ENCODE results near the gene CR1L.
"Not testable (repeated sequence)": the region's sequence is repeated elsewhere in the genome, so short reads cannot be mapped to it uniquely, and the experiment has no call there.

Gene CR1L

DNA sequence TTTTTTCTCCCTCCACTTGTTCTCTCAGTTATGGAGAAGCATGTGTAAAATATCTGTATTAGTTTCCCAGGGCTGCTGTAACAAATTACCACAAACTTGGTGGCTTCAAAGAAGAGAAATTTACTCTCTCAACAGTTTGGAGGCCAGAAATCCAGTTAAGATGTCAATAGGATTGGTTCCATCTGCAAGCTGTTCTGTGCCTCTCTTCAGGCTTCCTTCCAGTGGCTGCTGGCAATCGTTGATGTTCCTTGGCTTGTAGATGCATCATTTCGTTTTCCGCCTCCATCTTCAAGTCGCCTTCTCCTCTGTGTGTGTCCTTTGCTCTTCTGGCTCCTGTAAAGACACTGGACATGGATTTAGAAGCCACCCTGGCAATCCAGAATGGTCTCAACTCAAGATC lies 45.6 kb downstream of the CR1L start:
- not testable (repeated sequence) for DNase-seq

DNA sequence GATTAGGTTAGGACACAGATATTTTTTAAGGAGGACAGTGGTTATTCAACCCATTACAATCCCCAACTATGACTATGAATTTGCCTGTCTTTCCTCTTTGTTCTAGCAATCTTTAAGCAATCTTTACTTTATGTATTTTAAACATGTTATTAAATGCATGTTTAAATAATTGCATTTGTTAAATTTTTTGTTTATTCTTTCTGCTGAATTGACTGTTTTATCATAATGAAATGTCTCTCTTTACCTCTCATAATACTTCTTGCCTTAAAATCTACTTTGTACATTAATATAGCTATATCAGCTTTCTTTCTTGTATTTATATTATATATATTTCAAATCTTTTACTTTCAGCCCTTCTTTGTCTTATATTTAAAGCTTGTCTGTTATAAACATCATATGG lies 46.1 kb downstream of the CR1L start:
- DNase-seq, result no peak

DNA sequence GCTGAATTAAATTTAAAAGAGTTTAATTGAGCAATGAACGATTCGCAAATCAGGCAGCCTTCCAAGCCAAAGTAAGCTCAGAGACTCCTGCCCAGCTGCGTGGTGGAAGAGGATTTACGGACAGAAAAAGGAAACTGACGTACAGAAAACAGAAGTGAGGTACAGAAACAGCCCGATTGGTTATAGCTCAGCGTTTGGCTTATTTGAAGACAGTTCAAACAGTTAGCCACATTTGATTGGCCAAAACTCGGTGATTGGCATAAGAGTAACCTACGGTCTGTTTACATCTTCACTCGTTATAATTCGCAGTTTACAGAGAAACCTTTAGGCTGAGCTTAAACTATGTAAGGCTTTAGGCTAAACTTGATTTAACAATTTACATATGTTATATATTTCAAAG lies 46.9 kb downstream of the CR1L start:
- no peak for DNase-seq

DNA sequence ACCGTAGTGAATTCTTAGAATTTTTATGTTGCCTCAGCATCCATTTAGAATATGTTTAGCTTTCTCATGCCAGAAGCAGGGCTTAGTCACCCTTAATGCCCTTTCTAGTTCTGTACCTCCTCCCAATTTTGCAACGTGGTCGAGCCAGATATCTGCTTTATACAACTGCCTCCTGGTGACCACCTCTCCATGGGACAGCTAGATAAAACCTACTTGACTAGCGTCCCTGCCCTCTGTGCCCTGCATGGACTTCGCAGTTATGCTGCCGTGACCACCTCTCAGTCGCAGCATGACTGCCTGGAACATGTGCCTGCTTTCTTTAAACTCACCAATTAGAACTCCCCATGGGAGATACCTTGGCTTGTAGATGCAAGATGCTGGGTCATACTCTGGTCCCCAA lies 47.4 kb downstream of the CR1L start:
- not testable (repeated sequence) for DNase-seq

DNA sequence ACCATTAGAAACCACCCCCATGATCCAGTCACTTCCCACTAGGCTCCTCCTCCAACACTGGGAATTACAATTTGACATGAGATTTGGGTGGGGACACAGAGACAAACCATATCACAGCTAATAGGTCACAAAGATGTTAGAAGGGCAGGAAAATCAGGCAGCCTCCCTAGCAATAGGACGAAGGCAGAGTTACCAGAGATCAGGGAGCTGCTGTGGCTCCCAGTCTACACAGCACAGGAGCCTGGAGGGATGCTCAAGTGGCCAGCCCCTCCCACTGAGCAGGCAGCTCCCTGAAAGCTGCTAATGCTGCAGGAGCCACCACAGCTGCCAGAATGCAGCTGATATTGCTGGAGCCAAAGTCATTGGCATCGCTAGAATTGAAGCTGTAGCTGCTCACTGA lies 51.0 kb downstream of the CR1L start:
- no peak for DNase-seq

DNA sequence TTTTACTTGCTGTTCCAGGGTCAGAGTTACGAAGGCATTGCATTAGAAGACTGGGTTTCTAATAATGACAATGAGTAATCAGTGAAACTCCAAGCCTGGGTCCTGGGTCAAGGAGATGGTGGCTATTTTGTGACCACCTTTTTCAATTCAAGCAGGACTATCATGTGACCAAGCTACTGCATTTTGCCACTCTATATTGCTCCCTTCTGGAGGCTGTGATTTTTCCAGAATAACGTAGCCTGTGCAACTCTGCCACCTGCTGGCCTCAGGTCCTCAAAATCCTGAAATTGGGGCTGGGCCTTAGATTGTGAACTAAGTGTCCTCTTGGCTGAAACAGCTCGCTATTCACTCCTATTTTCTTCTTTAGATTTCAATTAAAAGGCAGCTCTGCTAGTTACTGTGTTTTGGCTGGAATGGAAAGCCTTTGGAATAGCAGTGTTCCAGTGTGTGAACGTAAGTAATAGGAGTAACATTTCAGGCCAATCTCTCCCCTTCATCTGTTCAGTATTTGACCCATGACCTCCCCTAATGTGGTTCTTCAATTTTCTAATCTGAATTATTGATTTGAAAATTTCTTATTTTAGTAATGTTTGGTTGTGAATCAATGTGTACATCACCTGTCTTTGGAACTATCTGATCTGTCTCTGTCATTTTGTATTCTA lies 54.0 kb downstream of the CR1L start:
- DNase-seq, result peak; percentile 15

DNA sequence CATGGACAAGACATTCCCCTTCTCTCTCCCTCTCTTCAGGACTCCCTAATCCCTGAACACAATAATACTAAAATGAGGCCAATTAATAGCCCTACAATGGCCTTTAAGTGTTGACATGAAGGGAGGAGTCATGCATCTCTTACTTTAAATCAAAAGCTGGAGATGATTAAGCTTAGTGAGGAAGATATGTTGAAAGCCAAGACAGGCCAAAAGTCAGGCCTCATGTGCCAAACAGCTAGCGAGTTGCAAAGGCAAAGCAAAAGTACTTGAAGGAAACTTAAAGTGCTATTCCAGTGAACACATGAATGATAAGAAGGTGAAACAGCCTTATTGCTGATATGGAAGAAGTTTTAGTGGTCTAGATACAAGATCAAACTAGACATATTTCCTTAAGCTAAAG lies 57.4 kb downstream of the CR1L start:
- no peak for DNase-seq

DNA sequence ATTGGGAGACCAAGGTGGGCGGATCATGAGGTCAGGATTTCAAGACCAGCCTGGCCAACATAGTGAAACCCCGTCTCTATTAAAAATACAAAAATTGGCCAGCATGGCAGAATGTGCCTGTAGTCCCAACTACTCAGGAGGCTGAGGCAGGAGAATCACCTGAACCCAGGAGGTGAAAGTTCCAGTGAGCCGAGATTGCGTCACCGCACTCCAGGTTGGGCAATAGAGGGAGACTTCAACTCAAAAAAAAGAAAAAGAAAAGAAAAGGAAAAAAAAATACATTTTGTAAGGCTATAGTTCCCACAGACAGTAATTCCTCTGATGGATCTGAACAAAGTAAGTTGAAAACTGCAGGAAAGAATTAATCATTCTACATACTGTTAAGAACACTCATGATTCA lies 58.8 kb downstream of the CR1L start:
- no peak for DNase-seq

DNA sequence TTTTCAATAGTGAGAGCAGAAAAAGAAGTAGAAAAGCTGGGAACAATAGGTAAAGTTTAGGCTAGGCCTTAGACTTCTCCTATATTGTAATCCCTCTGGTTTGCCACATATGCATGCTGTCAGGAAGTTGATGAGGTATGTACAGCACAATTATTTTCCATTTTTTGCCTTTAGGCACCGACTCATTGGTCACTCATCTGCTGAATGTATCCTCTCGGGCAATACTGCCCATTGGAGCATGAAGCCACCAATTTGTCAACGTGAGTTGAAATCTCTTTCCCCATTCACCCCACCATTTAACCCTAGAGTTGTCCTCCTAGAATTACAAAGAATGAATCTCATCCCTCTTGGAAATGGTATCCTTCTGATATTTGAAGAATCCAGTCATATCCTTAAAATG lies 63.1 kb downstream of the CR1L start:
- not testable (repeated sequence) for DNase-seq

DNA sequence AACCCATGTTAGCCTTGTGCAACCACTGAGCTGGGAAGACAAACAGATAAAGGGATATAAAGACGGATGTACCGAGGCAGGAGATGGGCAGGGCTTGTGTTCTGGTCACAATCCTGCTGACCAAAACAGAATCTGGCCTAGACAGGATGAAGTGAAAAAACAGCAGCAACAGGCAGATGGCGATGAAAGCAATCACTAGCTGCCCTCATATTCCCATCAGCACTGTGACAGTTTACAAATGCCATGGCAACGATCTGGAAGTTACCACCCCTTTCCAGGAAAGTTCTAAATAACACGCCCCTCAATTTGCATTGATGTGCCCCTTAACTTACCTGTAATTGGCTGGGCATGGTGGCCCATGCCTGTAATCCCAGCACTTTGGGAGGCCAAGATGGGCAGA lies 66.4 kb downstream of the CR1L start:
- DNase-seq, result no peak

DNA sequence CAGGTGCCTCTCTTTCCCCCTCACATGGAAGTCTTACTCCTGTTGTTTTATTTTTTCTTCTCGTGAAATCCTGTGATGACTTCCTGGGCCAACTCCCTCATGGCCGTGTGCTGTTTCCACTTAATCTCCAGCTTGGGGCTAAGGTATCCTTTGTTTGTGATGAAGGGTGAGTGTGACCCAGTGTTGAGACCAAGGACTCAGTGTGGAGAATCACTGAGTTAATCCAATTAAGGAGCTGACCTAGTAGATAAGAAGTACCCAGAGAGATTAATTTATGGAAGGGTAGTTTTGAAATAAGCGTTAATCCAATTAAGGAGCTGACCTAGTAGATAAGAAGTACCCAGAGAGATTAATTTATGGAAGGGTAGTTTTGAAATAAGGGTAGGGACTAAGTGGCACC lies 67.8 kb downstream of the CR1L start:
- not testable (repeated sequence) for DNase-seq

DNA sequence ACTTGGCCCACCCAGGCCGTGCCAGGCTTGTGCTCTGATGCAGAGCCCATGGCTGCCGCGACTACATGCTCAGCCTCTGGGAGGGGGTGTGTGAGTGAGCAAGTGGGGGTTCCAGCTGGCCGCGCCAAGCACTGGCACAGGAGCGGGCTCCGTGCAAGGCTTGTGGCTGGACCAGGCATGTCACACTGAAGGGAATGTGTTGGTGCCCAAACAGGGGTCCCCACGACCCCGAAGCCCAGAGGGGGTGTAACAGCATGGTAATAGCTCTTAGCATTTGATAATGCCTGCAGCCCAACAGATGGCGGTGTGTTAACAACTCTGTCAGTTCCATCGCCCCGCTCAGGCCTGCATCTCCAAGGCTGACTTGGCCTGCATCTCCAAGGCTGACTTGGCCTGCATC lies 68.6 kb downstream of the CR1L start:
- no peak for DNase-seq

DNA sequence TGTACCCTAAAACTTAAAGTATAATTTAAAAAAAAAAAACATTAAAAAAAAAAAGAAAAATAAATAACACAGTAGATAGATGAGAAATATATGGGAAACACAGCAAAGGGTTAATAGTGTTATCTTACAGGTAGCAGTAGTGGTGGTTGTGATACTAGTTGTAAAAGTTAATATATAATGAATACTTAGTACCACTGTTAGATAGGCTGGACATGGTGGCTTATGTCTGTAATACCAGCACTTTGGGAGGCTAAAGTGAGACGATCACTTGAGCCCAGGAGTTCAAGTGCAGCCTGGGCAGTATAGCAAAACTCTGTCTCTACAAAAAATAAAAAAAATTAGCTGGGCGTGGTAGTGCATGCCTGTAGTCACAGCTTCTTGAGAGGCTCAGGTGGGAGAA lies 74.3 kb downstream of the CR1L start:
- DNase-seq, result no peak

DNA sequence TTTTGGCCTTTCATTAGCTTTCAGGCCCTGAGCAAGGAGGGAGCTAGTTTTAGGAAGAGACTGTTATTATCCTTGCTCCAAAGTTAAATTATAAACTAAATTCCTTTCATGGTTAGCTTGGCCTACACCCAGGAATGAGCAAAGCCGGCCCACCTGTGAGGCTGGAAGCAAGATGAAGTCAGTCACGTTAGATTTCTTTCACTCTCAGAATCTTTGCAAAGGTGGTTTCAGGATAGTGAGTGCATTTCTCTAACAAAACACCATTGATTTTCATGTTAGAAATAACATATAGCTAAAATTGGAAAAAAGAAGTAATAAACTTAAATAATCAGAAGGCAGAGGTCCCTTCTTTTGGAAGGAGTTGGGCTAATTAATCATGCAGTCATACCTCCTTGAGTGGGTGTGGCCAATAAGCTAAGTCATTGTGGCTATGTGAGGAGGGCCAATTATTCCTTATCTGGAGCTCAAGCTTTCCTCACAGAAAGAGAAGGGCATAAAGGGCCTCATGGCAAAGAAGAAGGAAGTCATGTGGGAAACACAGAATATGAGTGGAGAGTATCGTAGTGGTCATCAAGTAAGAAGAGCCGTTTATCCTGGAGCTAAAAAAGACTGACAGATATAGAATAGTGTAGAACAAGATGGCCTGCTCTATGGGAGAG lies 83.4 kb downstream of the CR1L start:
- not testable (repeated sequence) for DNase-seq

DNA sequence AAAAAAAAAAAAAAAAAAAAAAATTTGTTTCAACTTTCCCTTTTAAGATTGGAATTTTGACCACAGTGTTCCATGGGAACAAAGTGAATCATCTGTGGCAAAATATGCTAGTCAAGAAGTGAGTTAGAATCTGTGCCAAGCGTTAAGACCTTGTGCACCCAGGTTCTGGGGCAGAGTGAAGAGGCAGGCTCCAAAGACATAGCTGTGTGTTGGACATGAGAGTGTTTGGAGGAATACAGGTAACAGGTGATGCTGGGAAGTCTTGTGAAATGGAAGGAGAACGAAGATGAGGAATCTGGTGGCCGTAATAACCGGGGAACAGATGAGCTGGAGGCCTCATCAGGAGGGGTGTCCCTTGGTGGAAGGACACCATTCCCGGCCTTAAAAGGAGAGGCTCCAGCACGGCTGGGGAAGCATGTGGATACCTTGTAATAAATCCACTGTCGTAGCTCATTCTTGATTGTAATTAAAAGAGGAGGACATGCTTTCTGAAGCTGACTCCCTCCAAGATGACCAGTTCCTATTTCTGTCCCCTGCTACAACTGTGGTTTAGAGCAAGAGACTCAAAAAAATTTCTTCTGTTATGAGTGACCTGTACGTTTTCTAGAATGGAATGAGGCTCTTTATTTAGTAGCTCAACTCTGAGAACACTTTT lies 92.7 kb downstream of the CR1L start:
- not testable (repeated sequence) for DNase-seq

DNA sequence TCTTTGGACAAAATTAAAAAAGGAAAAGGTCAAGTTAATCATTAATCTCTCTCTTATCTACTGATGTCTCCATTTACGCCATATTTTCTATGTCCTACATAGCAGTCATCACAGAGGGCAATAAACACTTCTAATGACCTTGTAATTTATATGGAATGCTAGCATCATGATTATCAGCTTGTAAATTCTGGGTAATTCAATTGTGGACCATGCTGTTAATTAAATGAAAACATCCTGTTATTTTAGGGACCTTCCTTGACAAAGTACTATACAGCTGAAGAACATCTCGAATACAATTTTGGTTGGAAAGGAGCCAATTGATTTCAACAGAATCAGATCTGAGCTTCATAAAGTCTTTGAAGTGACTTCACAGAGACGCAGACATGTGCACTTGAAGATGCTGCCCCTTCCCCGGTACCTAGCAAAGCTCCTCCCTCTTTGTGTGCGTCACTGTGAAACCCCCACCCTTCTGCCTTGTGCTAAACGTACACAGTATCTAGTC lies 93.3 kb downstream of the CR1L start:
- DNase-seq, result not testable (repeated sequence)

DNA sequence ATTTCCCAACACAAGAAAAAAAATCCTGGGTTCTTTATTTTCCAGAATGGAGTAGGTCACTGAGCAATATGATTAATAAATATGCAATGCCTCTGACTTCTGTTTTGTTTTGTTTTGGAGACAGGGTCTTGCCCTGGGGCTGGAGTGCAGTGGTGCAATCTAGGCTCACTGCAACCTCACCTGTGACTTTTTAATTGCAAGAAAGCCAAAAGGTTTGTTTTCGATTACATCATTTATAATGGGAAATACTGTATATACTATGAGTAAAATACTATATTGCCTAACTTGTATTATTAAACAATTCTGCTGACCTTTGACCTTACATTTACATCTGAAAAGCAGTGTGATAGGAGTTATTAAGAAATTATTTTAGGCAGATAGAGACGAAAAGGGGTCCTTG lies 95.3 kb downstream of the CR1L start:
- DNase-seq, result no peak

DNA sequence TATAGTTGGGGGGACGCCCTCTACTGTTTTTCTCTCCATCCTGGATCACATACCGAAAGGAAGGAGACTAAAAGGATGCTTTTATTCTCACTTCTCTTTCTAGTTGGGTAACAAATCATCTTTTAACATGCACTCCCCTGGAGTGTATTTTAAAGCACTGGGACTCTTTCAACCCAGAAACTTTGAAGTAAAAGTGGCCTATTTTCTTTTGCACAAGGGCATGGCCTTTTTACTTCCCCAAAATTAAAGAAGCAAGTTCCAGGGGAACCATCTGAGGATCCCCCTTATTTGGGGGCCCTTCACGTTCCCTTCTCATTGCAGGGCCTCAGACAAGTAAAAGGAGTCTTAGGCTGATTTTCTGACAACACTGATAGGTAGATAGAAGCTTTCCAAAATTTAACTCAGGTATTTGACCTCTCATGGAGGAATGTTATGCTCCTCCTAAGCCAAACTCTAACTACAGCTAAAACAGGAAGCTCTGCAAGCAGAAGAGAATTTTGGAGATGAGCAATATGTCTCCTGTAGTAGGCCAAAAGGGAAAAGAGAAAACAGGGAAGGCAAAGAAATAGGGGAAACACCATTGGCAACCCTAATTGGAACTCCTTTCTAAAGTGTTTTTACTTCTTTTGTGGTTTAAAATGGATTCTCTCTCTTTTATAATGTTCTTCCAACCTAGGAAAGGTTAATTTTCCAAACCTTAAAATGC lies 98.1 kb downstream of the CR1L start:
- DNase-seq, result no peak

DNA sequence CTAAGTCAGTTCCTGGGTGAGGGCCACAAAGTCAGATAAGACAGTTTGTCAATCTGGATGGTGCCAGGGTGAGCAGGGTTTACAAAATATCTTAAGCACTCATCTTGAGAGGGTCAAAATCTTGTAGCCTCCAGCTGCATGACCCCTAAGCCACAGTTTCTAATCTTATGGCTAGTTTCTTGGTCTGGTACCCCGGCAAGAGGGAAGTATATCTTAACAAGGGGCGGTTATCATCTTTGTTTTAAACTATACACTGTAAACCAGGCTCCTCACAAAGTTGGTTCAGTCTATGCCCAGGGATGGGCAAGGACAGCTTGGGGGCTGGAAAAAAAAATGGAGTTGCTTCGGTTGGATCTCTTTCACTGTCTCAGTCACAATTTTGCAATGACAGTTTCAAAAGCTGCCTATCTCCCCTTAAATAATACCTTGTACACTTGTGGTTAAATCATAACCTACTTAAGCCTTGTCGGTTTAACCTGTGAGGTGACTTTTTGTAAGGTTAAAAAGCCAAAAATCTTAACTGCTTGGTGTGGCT lies 99.1 kb downstream of the CR1L start:
- DNase-seq, result no peak

DNA sequence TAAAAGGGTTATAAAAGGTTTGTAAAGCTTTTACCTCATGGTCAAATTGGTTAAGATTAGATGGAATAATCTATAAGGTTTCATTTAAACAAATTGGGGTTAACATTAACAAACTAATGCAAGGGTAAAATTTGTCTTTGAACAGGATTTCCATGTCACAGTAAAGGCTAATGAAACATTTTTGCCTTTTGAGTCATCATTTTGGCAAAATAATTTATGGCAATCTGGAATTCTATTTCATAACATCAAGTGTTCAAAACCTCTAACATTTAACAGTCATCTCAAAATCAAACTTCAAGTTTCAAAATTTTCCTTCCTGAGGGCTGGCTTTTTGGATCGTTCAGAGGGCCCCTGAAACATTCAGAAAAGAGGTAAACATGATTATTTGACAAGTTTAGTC lies 100.4 kb downstream of the CR1L start:
- DNase-seq, result no peak

DNA sequence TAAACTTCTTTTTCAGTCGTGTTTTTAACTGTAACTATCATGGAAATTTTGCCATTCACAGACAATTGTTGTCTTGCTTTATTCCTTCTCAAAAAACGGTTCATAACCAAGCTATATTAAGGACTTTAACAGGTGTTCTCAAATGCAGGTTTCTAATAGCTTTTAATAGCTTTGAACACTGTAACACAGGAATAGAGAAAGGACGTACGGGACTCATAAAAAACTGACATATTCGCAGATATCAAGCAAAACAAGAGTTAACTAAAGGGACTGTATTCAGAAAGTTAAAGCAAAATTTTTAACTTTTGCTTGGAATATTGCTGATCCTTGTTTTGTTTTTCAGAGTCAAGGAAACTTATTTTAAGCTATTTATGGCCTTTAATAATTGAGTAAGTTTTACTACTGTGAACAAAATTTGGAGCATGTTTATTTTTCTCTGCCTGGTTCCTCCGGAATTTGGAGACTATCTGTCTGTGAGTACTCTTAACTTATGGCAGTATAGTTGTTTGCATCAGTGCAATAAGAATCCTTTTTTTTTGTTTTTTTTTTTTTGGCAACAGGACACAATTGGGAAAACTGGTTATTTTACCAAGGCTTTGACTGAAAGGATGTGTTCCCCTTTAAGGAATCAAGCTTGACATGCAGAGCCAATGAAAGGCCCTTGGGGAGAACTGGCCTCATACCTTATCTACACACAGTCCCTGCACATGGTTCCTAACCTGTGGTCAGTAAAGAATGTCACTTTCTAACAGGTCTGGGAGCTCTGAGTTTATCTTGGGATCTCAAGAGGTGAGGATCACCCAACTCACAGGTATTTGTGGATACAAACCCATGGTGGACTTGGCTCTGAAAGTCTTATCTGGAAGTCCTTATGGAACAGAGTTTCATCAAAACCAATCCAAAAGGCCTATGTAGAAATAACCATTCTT lies 101.2 kb downstream of the CR1L start:
- DNase-seq, result no peak

Data from activated gamma-delta T cell treated with Interleukin-2 at 50 U/mL for 16 hours (primary cell).